ENCODE results near the gene MUC2.

DNA sequence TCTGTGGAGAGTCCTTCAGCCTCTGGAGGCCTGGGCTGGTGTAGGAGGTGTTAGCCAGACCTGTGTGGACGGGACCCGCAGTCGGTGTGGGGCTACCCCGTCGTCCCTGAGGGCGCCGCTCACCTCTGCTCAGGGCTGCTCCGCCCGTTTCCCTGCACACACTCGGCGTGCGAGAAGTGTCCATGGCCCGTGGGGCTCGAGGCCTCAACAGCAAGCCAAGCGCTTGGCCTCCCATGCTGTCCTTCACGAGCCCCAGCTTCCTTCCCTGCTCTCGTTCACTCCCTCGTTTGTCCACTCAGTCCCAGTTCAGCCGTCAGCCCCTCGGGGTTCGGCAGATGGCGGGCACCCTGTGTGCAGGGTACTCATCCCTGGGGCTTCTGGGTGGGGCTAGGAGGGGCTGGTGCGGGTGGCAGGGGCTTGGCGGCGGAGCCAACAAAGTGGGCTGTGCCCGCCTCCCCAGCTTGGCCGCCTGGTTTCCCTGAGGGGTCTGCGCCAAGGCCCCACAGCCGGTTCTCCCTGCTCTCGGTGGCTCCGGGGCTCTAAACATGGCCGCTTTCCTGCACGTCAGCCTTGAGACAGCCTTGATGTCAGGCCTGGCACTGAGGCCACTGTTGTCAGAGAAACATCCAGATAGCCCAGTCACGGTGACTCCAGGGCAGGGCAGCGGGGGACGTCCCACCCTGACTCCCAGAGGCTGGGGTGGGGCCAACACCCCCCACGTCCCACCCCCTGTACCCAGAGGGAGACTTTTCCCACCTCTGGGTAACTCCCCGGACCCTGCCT, 41.5 kb upstream of the MUC2 start:
- TF ChIP-seq, protein P1, sequence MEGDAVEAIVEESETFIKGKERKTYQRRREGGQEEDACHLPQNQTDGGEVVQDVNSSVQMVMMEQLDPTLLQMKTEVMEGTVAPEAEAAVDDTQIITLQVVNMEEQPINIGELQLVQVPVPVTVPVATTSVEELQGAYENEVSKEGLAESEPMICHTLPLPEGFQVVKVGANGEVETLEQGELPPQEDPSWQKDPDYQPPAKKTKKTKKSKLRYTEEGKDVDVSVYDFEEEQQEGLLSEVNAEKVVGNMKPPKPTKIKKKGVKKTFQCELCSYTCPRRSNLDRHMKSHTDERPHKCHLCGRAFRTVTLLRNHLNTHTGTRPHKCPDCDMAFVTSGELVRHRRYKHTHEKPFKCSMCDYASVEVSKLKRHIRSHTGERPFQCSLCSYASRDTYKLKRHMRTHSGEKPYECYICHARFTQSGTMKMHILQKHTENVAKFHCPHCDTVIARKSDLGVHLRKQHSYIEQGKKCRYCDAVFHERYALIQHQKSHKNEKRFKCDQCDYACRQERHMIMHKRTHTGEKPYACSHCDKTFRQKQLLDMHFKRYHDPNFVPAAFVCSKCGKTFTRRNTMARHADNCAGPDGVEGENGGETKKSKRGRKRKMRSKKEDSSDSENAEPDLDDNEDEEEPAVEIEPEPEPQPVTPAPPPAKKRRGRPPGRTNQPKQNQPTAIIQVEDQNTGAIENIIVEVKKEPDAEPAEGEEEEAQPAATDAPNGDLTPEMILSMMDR (IDR thresholded peaks at IDR 0.05): no peak
- TF ChIP-seq EZH2 (IDR thresholded peaks at IDR 0.05): no peak
